Transverse colon (tissue), 4 donors: ENCODE data around the gene ATXN2L. TPM values are rescaled to one million over a fixed set of nuclear protein-coding genes. Genes with fewer than 3 reads are reported as not detected.
A peak's percentile ranks its signal among the peaks of the same experiment; 100 is the strongest.

Experiments used
- DNase-seq: peaks from one replicate; pipeline ENCODE4 v3.0.0-alpha.2; 2019
- H3K27ac ChIP-seq, 4 donors: fragments of 200-600 bp; sonication (generic); 2 replicates each; pipeline ENCODE4 v1.5.1; 2016 to 2018; ENCODE audit warnings: inconsistent platforms in 4 of 4
- H3K27me3 ChIP-seq: fragments of 200-600 bp; sonication (generic); 2 replicates; pipeline ENCODE4 v1.5.1; 2017; ENCODE audit warnings: inconsistent platforms
- H3K36me3 ChIP-seq, 4 donors: fragments of 200-600 bp; sonication (generic); 2 replicates each; pipeline ENCODE4 v1.5.1; 2017 to 2019; ENCODE audit warnings: inconsistent platforms in 4 of 4
- H3K4me1 ChIP-seq, 4 donors: fragments of 200-600 bp; sonication (generic); 2 replicates each; pipeline ENCODE4 v1.5.1; 2017 to 2020; ENCODE audit warnings: inconsistent platforms in 4 of 4
- H3K4me3 ChIP-seq, 4 donors: fragments of 200-600 bp; sonication (generic); 1 replicate in 1 of 4; 2 replicates in 3 of 4; pipeline versions ENCODE4 v1.5.1 to v1.6.1; 2017 to 2019; ENCODE audit warnings: inconsistent platforms in 4 of 4
- H3K9me3 ChIP-seq, 2 donors: fragments of 200-600 bp; sonication (generic); 2 replicates each; pipeline ENCODE4 v1.5.1; 2017 to 2019; ENCODE audit warnings: inconsistent platforms in 2 of 2
- EP300 ChIP-seq: sonication (generic); formaldehyde crosslinking; IDR thresholded peaks from one replicate; pipeline ENCODE4 v1.6.1; 2017; ENCODE audit warnings: antibody characterized with exemption, low read depth
- POLR2A ChIP-seq: fragments of 450-650 bp; IDR thresholded peaks from one replicate; pipeline ENCODE4 v1.6.1; 2016; ENCODE audit warnings: antibody characterized with exemption, mild to moderate bottlenecking, moderate library complexity
- POLR2AphosphoS5 ChIP-seq, 3 donors: sonication (generic); formaldehyde crosslinking; IDR thresholded peaks; one replicate each; pipeline ENCODE4 v1.6.1; 2016; ENCODE audit warnings: antibody characterized with exemption in 3 of 3
- WGBS, 2 donors: methylation state at CpG; one replicate each; pipeline ENCODE4 v1.1.5; 2018; ENCODE audit warnings: low coverage in 1 of 2; 5-methylcytosine and 5-hydroxymethylcytosine counted together
- in situ Hi-C, 4 donors: fragments of 200-750 bp; cut with MboI; loops; one replicate each; pipeline versions ENCODE4 v1.15.0 to v1.15.1; 2017; ENCODE audit warnings: low sequenced_read_pairs in 3 of 4, low pct_ligation_motif_present in 1 of 4, low pct_unique_long_range_greater_than_20kb in 1 of 4
- intact Hi-C: fragments of 100-400 bp; cut with DNase I; formaldehyde crosslinking; loops from one replicate; pipeline ENCODE4 v1.15.1; 2023; ENCODE audit warnings: low total_unique reads
- total RNA-seq, 4 donors: library from RNA; depleted of rRNA; stranded (reverse); fragments of >200 nt; gene quantifications; one replicate each; pipeline ENCODE4 v1.1.0, GENCODE V29; 2016
- TF ChIP-seq, protein P1 (sequence below), 5 experiments: fragments of 200-600 bp in 3 of 5; fragments of 450-650 bp in 2 of 5; sonication (generic) in 3 of 5; IDR thresholded peaks; 1 replicate in 2 of 5; 2 replicates in 3 of 5; pipeline ENCODE4 v1.5.1; 2016 to 2017; ENCODE audit warnings: antibody characterized with exemption in 5 of 5, inconsistent platforms in 3 of 5, mild to moderate bottlenecking in 2 of 5, moderate library complexity in 1 of 5

ATXN2L gene
- total RNA-seq, 4 donors from 2014 or later, result 90.2 to 165 (median 105) TPM

DNA sequence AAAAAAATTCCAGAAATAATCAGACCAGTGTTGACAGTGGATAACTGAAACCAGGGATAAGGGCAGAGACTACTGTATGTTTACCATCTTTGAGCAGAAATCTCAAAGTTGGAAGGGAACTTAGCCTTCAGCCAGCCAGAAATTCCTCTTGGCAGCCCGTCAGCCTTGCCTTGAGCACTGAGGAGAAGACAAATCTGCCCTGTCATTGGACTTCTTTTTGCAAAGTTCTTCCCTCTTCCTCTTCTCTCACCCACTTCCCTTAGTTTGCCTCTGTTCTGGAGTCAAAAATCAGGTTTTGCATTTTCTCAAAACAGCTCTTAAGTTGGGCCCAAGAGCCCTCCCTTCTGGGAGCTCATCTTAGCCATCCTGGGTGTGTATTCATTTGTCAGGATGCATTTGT is 17.1 kb downstream of the ATXN2L start:
- intact Hi-C loops (no loop called here), in situ Hi-C loops (no loop called here)
- TF ChIP-seq, protein P1, sequence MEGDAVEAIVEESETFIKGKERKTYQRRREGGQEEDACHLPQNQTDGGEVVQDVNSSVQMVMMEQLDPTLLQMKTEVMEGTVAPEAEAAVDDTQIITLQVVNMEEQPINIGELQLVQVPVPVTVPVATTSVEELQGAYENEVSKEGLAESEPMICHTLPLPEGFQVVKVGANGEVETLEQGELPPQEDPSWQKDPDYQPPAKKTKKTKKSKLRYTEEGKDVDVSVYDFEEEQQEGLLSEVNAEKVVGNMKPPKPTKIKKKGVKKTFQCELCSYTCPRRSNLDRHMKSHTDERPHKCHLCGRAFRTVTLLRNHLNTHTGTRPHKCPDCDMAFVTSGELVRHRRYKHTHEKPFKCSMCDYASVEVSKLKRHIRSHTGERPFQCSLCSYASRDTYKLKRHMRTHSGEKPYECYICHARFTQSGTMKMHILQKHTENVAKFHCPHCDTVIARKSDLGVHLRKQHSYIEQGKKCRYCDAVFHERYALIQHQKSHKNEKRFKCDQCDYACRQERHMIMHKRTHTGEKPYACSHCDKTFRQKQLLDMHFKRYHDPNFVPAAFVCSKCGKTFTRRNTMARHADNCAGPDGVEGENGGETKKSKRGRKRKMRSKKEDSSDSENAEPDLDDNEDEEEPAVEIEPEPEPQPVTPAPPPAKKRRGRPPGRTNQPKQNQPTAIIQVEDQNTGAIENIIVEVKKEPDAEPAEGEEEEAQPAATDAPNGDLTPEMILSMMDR (IDR thresholded peaks at IDR 0.05), result no peak
- no peak for TF ChIP-seq POLR2A
- TF ChIP-seq POLR2AphosphoS5 (IDR thresholded peaks at IDR 0.05), result no peak
- no peak for TF ChIP-seq EP300
- H3K4me3 ChIP-seq, result no peak overlapping the region
- WGBS, 2 donors, result 50 to 56% methylated on average over 1 of the region's 1 CpG
- H3K27me3 ChIP-seq, result no peaks in the 10 kb centered on the region
- DNase-seq, result no peak
- H3K27ac ChIP-seq, result no peak overlapping the region
- no peaks in the 10 kb centered on the region for H3K9me3 ChIP-seq
- H3K36me3 ChIP-seq, result peaks cover 0 to 35% (median 15%) of the 10 kb centered on the region in 4 donors
- H3K4me1 ChIP-seq, result peaks cover 3 to 4% (median 3%) of the 10 kb centered on the region in 4 donors

DNA sequence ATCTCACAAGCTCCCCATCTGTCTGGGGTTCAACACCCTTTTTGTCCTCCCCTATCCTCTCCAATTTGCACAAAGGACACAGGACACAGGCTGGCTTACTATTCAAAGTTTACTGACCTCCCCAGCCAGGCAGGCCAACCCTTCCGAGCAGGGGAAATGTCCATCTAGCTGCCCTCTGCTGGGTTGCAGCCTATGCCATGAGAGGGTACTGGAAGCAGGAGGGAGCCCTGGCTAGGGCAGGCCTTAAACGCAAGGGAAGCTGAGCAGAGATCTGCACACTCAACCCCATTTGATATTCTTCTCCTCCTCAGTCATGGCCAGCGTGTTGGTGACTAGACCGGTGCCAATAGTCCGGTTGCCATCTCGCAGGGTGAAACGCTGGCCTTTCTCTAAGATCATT is 19.9 kb downstream of the ATXN2L start:
- intact Hi-C loops (no loop called here), in situ Hi-C loops (no loop called here)
- no peak overlapping the region for H3K4me3 ChIP-seq
- no peak overlapping the region for H3K27ac ChIP-seq
- TF ChIP-seq, protein P1 (IDR thresholded peaks at IDR 0.05), result no peak
- TF ChIP-seq POLR2A (no peak), POLR2AphosphoS5 (IDR thresholded peaks at IDR 0.05) (no peak), EP300 (no peak)
- no peaks in the 10 kb centered on the region for H3K9me3 ChIP-seq
- H3K27me3 ChIP-seq, result no peaks in the 10 kb centered on the region
- WGBS, 2 donors, result 97% methylated on average over 7 of the region's 7 CpGs; no CpG with 5 or more reads in 1 of the 2 donors
- H3K4me1 ChIP-seq, result peaks cover 16 to 22% (median 19%) of the 10 kb centered on the region in 4 donors
- H3K36me3 ChIP-seq, result peaks cover 0 to 21% (median 6%) of the 10 kb centered on the region in 4 donors
- no peak for DNase-seq

DNA sequence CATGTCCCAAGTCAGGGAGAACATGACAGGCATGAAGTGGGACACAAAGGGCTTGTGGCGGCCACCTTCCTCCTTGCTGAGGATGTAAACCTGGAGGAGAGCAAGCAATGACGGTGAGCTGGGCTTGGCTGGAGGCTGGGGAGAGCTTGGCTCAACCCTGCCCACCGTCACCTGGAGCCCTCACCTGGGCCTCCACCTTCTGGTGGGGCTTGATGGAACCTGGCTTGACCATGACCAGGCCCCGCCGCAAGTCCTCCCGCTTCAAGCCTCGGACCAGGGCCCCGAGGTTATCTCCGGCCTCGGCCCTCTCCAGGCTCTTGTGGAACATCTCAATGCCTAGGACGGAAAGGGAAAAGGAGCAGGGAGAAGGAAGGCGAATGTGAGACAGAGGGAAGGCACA is 21.0 kb downstream of the ATXN2L start:
- H3K9me3 ChIP-seq, result no peaks in the 10 kb centered on the region
- no peaks in the 10 kb centered on the region for H3K27me3 ChIP-seq
- H3K4me3 ChIP-seq, result no peak overlapping the region
- H3K36me3 ChIP-seq, result peaks cover 0 to 21% (median 6%) of the 10 kb centered on the region in 4 donors
- TF ChIP-seq, protein P1 (IDR thresholded peaks at IDR 0.05), result no peak
- TF ChIP-seq POLR2A (no peak), EP300 (no peak), POLR2AphosphoS5 (IDR thresholded peaks at IDR 0.05) (no peak)
- H3K27ac ChIP-seq, result no peak overlapping the region
- in situ Hi-C loops (no loop called here), intact Hi-C loops (no loop called here)
- DNase-seq, result no peak
- WGBS, 2 donors, result 96% methylated on average over 12 of the region's 12 CpGs; no CpG with 5 or more reads in 1 of the 2 donors
- peaks cover 16 to 26% (median 20%) of the 10 kb centered on the region in 4 donors for H3K4me1 ChIP-seq

DNA sequence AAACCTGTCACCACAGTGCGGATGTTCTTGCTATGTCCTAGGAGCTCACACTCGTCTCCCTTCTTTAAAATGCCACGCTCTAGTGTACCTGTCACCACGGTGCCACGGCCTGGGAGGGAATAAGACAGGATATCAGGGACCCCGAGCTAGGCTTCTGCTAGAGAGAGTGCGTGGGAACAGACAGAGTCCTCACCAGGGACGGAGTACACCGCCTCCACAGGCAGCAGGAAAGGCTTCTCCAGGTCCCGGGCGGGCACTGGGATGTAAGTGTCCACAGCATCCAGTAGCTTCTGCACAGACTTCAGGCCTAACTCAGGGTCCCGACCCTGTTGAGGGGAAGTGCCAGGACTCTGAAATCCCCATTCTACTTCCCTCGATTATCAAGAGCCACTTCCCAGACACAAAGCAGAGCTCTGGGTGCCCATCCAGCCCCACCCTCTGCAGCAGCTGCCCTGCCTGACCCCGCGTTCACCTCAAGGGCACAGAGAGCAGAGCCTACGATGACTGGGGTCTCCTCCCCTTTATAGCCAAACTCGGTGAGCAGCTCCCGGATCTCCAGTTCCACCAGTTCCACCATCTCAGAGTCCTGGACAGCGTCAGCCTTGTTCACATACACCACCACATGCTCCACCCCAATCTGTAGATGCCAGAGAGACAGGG is 21.6 kb downstream of the ATXN2L start:
- TF ChIP-seq POLR2AphosphoS5 (IDR thresholded peaks at IDR 0.05) (no peak), EP300 (no peak), POLR2A (no peak)
- TF ChIP-seq, protein P1 (IDR thresholded peaks at IDR 0.05), result no peak
- Histone ChIP-seq H3K36me3 (peaks cover 0 to 21% (median 6%) of the 10 kb centered on the region in 4 donors), H3K4me1 (peaks cover 16 to 26% (median 20%) of the 10 kb centered on the region in 4 donors), H3K4me3 (peak overlapping the region in 1 of 4 donors; percentile 87), H3K27ac (no peak overlapping the region), H3K9me3 (no peaks in the 10 kb centered on the region), H3K27me3 (no peaks in the 10 kb centered on the region)
- in situ Hi-C loops, result no loop called here
- no peak for DNase-seq
- intact Hi-C loops, result no loop called here
- WGBS, 2 donors, result 86% methylated on average over 19 of the region's 19 CpGs; no CpG with 5 or more reads in 1 of the 2 donors
